ENCODE data around the gene DYNC2H1.

DYNC2H1 gene

GRCh38 chr11:103281301-103281700 is 172.1 kb downstream of the DYNC2H1 start:
- Histone ChIP-seq H3K27me3 (ENCODE audit: control insufficient read depth in 3 of 3, insufficient read depth in 3 of 3, low read depth in 1 of 3, low read length in 3 of 3) (no peaks in the 10 kb centered on the region), H2BK5ac (ENCODE audit: low read length) (no peak overlapping the region), H3K27ac (replicated peaks; ENCODE audit: low read length) (no peak overlapping the region), H2AFZ (ENCODE audit: low read length) (no peak overlapping the region), H3K36me3 (replicated peaks in 1 of 2; ENCODE audit: control insufficient read depth in 2 of 2, insufficient read depth in 2 of 2, low read length in 2 of 2) (peaks cover 0 to 2% of the 10 kb centered on the region in 2 donors), H4K91ac (ENCODE audit: low read depth, low read length, poor library complexity) (no peak overlapping the region), H3K4me1 (ENCODE audit: control insufficient read depth in 2 of 2, insufficient read depth in 1 of 2, low read depth in 1 of 2, low read length in 2 of 2) (no peaks in the 10 kb centered on the region), H4K8ac (ENCODE audit: low read depth, low read length) (no peak overlapping the region), H3K79me1 (ENCODE audit: low read depth, low read length) (no peaks in the 10 kb centered on the region), H2BK120ac (ENCODE audit: low read depth, low read length) (no peak overlapping the region), H2AK5ac (ENCODE audit: low read depth, low read length) (no peak overlapping the region), H3K9ac (ENCODE audit: low read depth, low read length, poor library complexity) (no peak overlapping the region), H3K9me3 (replicated peaks in 1 of 2; ENCODE audit: control insufficient read depth in 2 of 2, insufficient read depth in 1 of 2, low read depth in 1 of 2, low read length in 2 of 2) (no peaks in the 10 kb centered on the region), H2BK15ac (ENCODE audit: low read length) (no peak overlapping the region), H3K23ac (ENCODE audit: low read depth, low read length, poor library complexity) (no peak overlapping the region), H3K18ac (ENCODE audit: low read length) (no peak overlapping the region), H3K4ac (ENCODE audit: low read length) (no peak overlapping the region), H3K4me2 (ENCODE audit: insufficient read depth, low read length, poor library complexity, severe bottlenecking) (no peak overlapping the region), H3K4me3 (ENCODE audit: low read length in 2 of 2) (no peak overlapping the region), H2BK12ac (ENCODE audit: low read length) (no peak overlapping the region), H3K14ac (ENCODE audit: low read length) (no peak overlapping the region)
- no peak for DNase-seq (ENCODE audit: low spot score)
- no CpG with 5 or more reads among the region's 1 CpG for WGBS, 2 donors (ENCODE audit: extremely low coverage in 2 of 2, insufficient read length in 2 of 2, insufficient replicate concordance in 1 of 2)

- Histone ChIP-seq H4K8ac (ENCODE audit: low read depth, low read length) (no peak overlapping the region), H3K27me3 (ENCODE audit: control insufficient read depth in 3 of 3, insufficient read depth in 3 of 3, low read depth in 1 of 3, low read length in 3 of 3) (no peaks in the 10 kb centered on the region), H2AFZ (ENCODE audit: low read length) (no peak overlapping the region), H3K23ac (ENCODE audit: low read depth, low read length, poor library complexity) (no peak overlapping the region), H3K18ac (ENCODE audit: low read length) (no peak overlapping the region), H2BK12ac (ENCODE audit: low read length) (no peak overlapping the region), H3K9me3 (replicated peaks in 1 of 2; ENCODE audit: control insufficient read depth in 2 of 2, insufficient read depth in 1 of 2, low read depth in 1 of 2, low read length in 2 of 2) (no peaks in the 10 kb centered on the region), H3K4me2 (ENCODE audit: insufficient read depth, low read length, poor library complexity, severe bottlenecking) (no peak overlapping the region), H3K4me3 (ENCODE audit: low read length in 2 of 2) (no peak overlapping the region), H2AK5ac (ENCODE audit: low read depth, low read length) (no peak overlapping the region), H3K14ac (ENCODE audit: low read length) (no peak overlapping the region), H3K4me1 (ENCODE audit: control insufficient read depth in 2 of 2, insufficient read depth in 1 of 2, low read depth in 1 of 2, low read length in 2 of 2) (no peaks in the 10 kb centered on the region), H3K27ac (replicated peaks; ENCODE audit: low read length) (no peak overlapping the region), H3K4ac (ENCODE audit: low read length) (no peak overlapping the region), H2BK120ac (ENCODE audit: low read depth, low read length) (no peak overlapping the region), H2BK5ac (ENCODE audit: low read length) (no peak overlapping the region), H3K9ac (ENCODE audit: low read depth, low read length, poor library complexity) (no peak overlapping the region), H3K36me3 (replicated peaks in 1 of 2; ENCODE audit: control insufficient read depth in 2 of 2, insufficient read depth in 2 of 2, low read length in 2 of 2) (peaks cover 0 to 12% of the 10 kb centered on the region in 2 donors), H3K79me1 (ENCODE audit: low read depth, low read length) (no peaks in the 10 kb centered on the region), H4K91ac (ENCODE audit: low read depth, low read length, poor library complexity) (no peak overlapping the region), H2BK15ac (ENCODE audit: low read length) (no peak overlapping the region)
- no peak for DNase-seq (ENCODE audit: low spot score)
- no CpG with 5 or more reads among the region's 1 CpG for WGBS, 2 donors (ENCODE audit: extremely low coverage in 2 of 2, insufficient read length in 2 of 2, insufficient replicate concordance in 1 of 2)
These were observed 175.0 kb downstream of the DYNC2H1 start for GRCh38 chr11:103284260-103284659.

- Histone ChIP-seq H4K8ac (ENCODE audit: low read depth, low read length) (no peak overlapping the region), H3K27me3 (ENCODE audit: control insufficient read depth in 3 of 3, insufficient read depth in 3 of 3, low read depth in 1 of 3, low read length in 3 of 3) (no peaks in the 10 kb centered on the region), H3K79me1 (ENCODE audit: low read depth, low read length) (no peaks in the 10 kb centered on the region), H3K9ac (ENCODE audit: low read depth, low read length, poor library complexity) (no peak overlapping the region), H2AK5ac (ENCODE audit: low read depth, low read length) (no peak overlapping the region), H3K4me3 (ENCODE audit: low read length in 2 of 2) (no peak overlapping the region), H3K36me3 (replicated peaks in 1 of 2; ENCODE audit: control insufficient read depth in 2 of 2, insufficient read depth in 2 of 2, low read length in 2 of 2) (peaks cover 9 to 30% of the 10 kb centered on the region in 2 donors), H2AFZ (ENCODE audit: low read length) (no peak overlapping the region), H3K23ac (ENCODE audit: low read depth, low read length, poor library complexity) (no peak overlapping the region), H3K27ac (replicated peaks; ENCODE audit: low read length) (no peak overlapping the region), H3K4me2 (ENCODE audit: insufficient read depth, low read length, poor library complexity, severe bottlenecking) (no peak overlapping the region), H2BK15ac (ENCODE audit: low read length) (no peak overlapping the region), H2BK5ac (ENCODE audit: low read length) (no peak overlapping the region), H2BK120ac (ENCODE audit: low read depth, low read length) (no peak overlapping the region), H2BK12ac (ENCODE audit: low read length) (no peak overlapping the region), H3K4ac (ENCODE audit: low read length) (no peak overlapping the region), H3K9me3 (replicated peaks in 1 of 2; ENCODE audit: control insufficient read depth in 2 of 2, insufficient read depth in 1 of 2, low read depth in 1 of 2, low read length in 2 of 2) (peaks cover 13 to 35% of the 10 kb centered on the region in 2 donors), H3K14ac (ENCODE audit: low read length) (no peak overlapping the region), H3K18ac (ENCODE audit: low read length) (no peak overlapping the region), H3K4me1 (ENCODE audit: control insufficient read depth in 2 of 2, insufficient read depth in 1 of 2, low read depth in 1 of 2, low read length in 2 of 2) (peaks cover 0 to 4% of the 10 kb centered on the region in 2 donors), H4K91ac (ENCODE audit: low read depth, low read length, poor library complexity) (no peak overlapping the region)
- DNase-seq (ENCODE audit: low spot score): no peak
- no CpG with 5 or more reads among the region's 1 CpG for WGBS, 2 donors (ENCODE audit: extremely low coverage in 2 of 2, insufficient read length in 2 of 2, insufficient replicate concordance in 1 of 2)
These were observed 185.3 kb downstream of the DYNC2H1 start for GRCh38 chr11:103294516-103294915.

- Histone ChIP-seq H2AK5ac (ENCODE audit: low read depth, low read length) (no peak overlapping the region), H2BK12ac (ENCODE audit: low read length) (no peak overlapping the region), H4K91ac (ENCODE audit: low read depth, low read length, poor library complexity) (no peak overlapping the region), H3K9ac (ENCODE audit: low read depth, low read length, poor library complexity) (no peak overlapping the region), H3K18ac (ENCODE audit: low read length) (no peak overlapping the region), H3K4ac (ENCODE audit: low read length) (no peak overlapping the region), H3K9me3 (replicated peaks in 1 of 2; ENCODE audit: control insufficient read depth in 2 of 2, insufficient read depth in 1 of 2, low read depth in 1 of 2, low read length in 2 of 2) (peaks cover 13 to 35% of the 10 kb centered on the region in 2 donors), H2BK120ac (ENCODE audit: low read depth, low read length) (no peak overlapping the region), H4K8ac (ENCODE audit: low read depth, low read length) (no peak overlapping the region), H3K14ac (ENCODE audit: low read length) (no peak overlapping the region), H2BK5ac (ENCODE audit: low read length) (no peak overlapping the region), H3K79me1 (ENCODE audit: low read depth, low read length) (no peaks in the 10 kb centered on the region), H3K27me3 (ENCODE audit: control insufficient read depth in 3 of 3, insufficient read depth in 3 of 3, low read depth in 1 of 3, low read length in 3 of 3) (no peaks in the 10 kb centered on the region), H3K36me3 (replicated peaks in 1 of 2; ENCODE audit: control insufficient read depth in 2 of 2, insufficient read depth in 2 of 2, low read length in 2 of 2) (peaks cover 9 to 21% of the 10 kb centered on the region in 2 donors), H2BK15ac (ENCODE audit: low read length) (no peak overlapping the region), H2AFZ (ENCODE audit: low read length) (no peak overlapping the region), H3K27ac (replicated peaks; ENCODE audit: low read length) (no peak overlapping the region), H3K23ac (ENCODE audit: low read depth, low read length, poor library complexity) (no peak overlapping the region), H3K4me3 (ENCODE audit: low read length in 2 of 2) (no peak overlapping the region), H3K4me2 (ENCODE audit: insufficient read depth, low read length, poor library complexity, severe bottlenecking) (no peak overlapping the region), H3K4me1 (ENCODE audit: control insufficient read depth in 2 of 2, insufficient read depth in 1 of 2, low read depth in 1 of 2, low read length in 2 of 2) (peaks cover 0 to 4% of the 10 kb centered on the region in 2 donors)
- no peak for DNase-seq (ENCODE audit: low spot score)
- WGBS, 2 donors (ENCODE audit: extremely low coverage in 2 of 2, insufficient read length in 2 of 2, insufficient replicate concordance in 1 of 2): no CpG with 5 or more reads among the region's 5 CpGs
These were observed 186.5 kb downstream of the DYNC2H1 start for GRCh38 chr11:103295704-103296103.

Measured in neuronal stem cell (in vitro differentiated cells).